PC-3 (cell line): Measurements from ENCODE around the gene SELE.

Experiments used
- EZH2 ChIP-seq: fragments of 300-600 bp; sonication (generic); IDR thresholded peaks from one replicate; pipeline ENCODE4 v1.6.1; 2017; ENCODE audit warnings: antibody characterized with exemption, mild to moderate bottlenecking, low read length; ENCODE audit not compliant: unreplicated experiment
- EZH2phosphoT487 ChIP-seq: fragments of 300-600 bp; sonication (generic); IDR thresholded peaks from 2 replicates; pipeline ENCODE4 v1.6.1; 2018; ENCODE audit warnings: mild to moderate bottlenecking, antibody characterized with exemption, low read length, borderline replicate concordance
- TF ChIP-seq, protein P1 (sequence below): fragments of 300-600 bp; sonication (generic); conservative IDR thresholded peaks from 2 replicates; pipeline ENCODE4 v1.5.1; 2017; ENCODE audit warnings: antibody characterized with exemption, low read depth, mild to moderate bottlenecking, low read length

DNA sequence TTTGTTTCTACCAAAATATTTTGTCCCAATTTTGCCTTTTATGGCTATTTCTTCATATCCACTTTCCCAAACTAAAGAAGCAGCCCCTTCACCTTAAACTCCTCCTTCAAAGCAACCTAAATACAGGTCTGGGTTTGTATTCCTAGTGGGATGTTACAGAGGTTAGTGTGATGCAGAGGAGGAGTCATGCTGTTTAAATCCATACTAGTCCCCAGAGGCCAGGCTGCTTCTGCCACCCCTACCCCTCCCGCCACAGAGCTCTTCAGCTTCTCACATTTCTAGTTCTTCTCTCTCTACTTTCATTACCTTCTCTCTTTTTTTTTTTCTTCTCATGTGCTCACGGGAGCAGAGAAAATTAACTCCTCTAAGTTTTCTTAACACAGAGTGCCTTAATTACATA is 51.8 kb downstream of the SELE start:
- TF ChIP-seq, protein P1, sequence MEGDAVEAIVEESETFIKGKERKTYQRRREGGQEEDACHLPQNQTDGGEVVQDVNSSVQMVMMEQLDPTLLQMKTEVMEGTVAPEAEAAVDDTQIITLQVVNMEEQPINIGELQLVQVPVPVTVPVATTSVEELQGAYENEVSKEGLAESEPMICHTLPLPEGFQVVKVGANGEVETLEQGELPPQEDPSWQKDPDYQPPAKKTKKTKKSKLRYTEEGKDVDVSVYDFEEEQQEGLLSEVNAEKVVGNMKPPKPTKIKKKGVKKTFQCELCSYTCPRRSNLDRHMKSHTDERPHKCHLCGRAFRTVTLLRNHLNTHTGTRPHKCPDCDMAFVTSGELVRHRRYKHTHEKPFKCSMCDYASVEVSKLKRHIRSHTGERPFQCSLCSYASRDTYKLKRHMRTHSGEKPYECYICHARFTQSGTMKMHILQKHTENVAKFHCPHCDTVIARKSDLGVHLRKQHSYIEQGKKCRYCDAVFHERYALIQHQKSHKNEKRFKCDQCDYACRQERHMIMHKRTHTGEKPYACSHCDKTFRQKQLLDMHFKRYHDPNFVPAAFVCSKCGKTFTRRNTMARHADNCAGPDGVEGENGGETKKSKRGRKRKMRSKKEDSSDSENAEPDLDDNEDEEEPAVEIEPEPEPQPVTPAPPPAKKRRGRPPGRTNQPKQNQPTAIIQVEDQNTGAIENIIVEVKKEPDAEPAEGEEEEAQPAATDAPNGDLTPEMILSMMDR = no peak
- TF ChIP-seq EZH2phosphoT487 = no peak
- TF ChIP-seq EZH2 = no peak
